GM12875 (cell line): ENCODE measurements around the gene ZMIZ1.

Experiments
- H3K4me3 ChIP-seq: one replicate; pipeline ENCODE4 v1.5.1; 2011; ENCODE audit warnings: low read depth, low read length, control low read depth
- CTCF ChIP-seq: IDR thresholded peaks from 2 replicates; pipeline ENCODE4 v1.5.1; 2011; ENCODE audit warnings: low read depth, mild to moderate bottlenecking, control low read depth, inconsistent platforms, low read length, moderate library complexity, borderline replicate concordance; ENCODE audit not compliant: insufficient read depth

The ZMIZ1 gene

GRCh38 chr10:79344502-79345195 is 275.9 kb downstream of the ZMIZ1 start:
- no peak for TF ChIP-seq CTCF
- no peak overlapping the region for H3K4me3 ChIP-seq

- H3K4me3 ChIP-seq, result no peak overlapping the region
- no peak for TF ChIP-seq CTCF
Measured at GRCh38 chr10:79345241-79346011, 276.7 kb downstream of the ZMIZ1 start.

GRCh38 chr10:79346012-79346340 is 277.2 kb downstream of the ZMIZ1 start:
- TF ChIP-seq CTCF, result no peak
- H3K4me3 ChIP-seq, result no peak overlapping the region

GRCh38 chr10:79346388-79347225 is 277.8 kb downstream of the ZMIZ1 start:
- no peak overlapping the region for H3K4me3 ChIP-seq
- no peak for TF ChIP-seq CTCF

- peak; percentile 97 for TF ChIP-seq CTCF
Measured at GRCh38 chr10:79347226-79347893, 278.6 kb downstream of the ZMIZ1 start, which contains the start of gene PPIF. TSS of gene PPIF (plus strand) at chr10:79347469. CDS start at chr10:79347549, 80 bp downstream.

GRCh38 chr10:79347894-79348639 is 279.3 kb downstream of the ZMIZ1 start:
- TF ChIP-seq CTCF, result no peak
- peak overlapping the region; percentile 85 for H3K4me3 ChIP-seq

More at GRCh38 chr10:79347226-79347893, 278.6 kb downstream of the ZMIZ1 start, which contains the start of gene PPIF:
- H3K4me3 ChIP-seq, result peak within 1 kb of the TSS; percentile 85
